Jurkat, Clone E6-1 (cell line): ENCODE results near the gene BST2.
"Not testable (repeated sequence)": the region's sequence is repeated elsewhere in the genome, so short reads cannot be mapped to it uniquely, and the experiment has no call there.

Experiments used
- DNase-seq: peaks from one replicate; pipeline ENCODE4 v3.0.0-alpha.2; 2011; ENCODE audit warnings: low read depth, low spot score
- H3K4me3 ChIP-seq: 2 replicates; pipeline ENCODE4 v1.5.1; 2011; ENCODE audit warnings: mild to moderate bottlenecking, low read length, control low read depth, moderate library complexity

The BST2 gene

DNA sequence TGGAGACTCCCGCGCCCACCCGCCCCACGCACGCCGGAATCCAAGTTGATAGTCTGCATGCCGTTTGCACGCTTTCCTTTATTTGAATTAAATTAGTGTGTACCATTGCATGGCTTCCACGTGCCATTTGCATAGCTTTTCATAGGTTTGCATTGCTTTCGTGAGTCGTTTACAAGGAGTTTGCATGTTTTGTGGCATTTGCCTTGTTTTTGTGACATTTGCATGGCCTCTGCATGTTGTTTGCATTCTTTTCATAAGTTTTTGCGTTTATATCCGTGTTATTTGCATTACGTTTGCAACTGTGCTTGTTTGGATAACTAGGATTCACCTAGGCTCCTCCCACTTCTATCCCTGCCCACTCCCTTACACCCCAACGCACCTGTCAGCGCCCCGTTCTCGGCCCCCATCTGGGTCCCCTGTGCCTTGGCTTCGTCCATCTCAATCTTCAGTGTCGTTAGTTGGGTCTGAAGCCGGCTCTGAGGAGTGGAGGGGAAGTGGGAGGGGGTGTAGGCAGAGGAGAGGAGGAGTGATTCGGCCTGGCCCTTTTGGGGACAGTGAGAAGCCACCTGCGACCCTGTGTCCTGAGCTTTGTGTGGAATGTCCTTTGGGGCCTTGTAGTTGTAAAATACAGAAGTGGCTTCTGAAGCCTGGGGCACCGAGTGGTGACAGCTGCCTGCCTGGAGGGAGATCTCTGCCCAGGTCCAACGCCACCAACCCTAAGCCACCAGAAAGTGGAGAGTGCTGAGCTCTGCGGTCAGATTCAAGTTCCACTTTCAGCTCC, 13.9 kb downstream of the BST2 start:
- DNase-seq: no peak
- peak overlapping the region; percentile 41 for H3K4me3 ChIP-seq

DNA sequence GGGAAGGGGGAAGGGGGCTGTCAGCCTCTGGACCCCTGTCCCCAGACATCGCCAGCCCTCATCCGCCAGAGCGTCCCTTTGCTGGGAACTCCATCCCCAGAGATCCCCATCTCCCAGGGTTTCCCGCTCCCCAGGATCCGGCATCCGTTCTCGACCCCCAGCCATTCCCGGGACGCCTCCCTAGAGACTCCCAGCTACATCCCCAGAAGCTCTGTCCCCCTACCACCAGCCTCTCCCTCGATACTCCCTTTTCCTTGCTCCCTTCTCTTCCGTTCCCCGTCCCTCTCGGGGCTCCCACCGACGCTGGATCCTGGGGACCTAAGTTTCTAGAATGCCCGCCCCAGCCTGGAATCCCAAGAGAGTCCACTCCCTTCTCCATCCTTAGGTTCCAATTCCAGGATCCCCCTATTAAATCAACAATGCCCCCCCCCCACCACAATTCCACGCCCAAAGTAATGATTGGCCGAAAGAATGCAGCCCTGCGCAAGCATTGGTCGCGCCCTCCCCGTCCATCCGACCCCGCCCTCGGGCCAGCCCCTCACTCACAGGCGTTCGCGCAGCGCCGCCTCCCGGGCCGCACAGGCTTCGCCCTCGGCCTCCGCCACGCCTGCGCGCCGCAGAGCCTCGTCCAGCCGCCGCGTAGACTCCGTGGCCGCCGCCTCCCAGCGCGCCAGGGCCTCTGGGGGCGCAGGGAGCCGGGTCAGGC, 14.6 kb downstream of the BST2 start:
- DNase-seq: peak; percentile 88
- peak overlapping the region; percentile 70 for H3K4me3 ChIP-seq

DNA sequence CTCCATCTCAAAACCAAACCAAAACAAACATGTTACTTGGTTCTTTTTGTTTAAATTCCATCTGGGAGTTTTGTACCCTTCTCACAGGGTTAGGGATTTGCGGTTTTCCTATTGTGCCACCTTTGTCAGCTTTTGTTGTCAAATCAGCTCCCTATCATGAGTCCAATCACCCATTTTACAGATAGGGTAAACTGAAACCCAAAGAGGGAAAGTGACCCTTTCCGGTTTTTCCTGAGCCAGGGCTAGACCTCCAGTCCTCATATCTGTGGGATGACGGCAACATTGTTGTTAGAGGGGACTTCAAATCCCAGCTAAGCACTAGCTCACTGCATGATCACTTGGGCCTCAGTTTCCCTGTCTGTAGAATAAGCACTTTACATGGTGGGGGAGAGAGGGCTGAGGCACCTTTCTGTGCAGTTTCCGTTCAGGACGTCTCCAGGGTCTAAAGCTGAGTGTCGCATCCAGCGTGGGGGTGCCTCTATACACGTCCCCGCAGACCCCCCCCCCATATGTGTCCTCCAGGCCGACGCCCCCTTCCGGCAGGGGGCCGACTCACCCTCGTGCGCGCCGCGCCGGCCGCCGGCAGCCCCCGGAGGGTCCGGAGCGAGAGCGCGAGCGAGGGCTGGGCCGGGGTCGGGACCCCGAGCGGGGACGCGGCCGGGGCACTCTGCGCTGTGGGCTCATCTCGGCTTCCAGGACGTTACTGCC, 15.3 kb downstream of the BST2 start:
- peak overlapping the region; percentile 70 for H3K4me3 ChIP-seq
- DNase-seq: no peak

DNA sequence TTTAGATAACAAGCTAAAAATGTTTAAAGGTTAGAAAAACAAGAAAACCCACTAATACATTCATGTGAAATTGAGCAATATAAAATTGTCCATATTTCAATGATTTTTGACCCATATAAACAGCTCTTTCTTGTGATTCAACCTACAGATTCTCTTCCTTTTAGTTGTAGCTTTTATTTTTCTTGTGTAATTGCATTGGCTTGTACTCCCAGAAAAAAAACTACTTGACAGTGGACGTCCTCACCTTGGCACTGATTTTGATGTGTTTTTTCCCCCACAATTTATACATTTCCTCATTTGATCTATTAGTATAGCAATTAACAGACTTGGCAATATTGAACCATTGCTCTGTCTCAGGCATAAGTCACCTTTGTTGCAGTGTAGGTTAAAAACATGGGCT, 16.1 kb downstream of the BST2 start:
- no peak for DNase-seq
- H3K4me3 ChIP-seq: no peak overlapping the region

DNA sequence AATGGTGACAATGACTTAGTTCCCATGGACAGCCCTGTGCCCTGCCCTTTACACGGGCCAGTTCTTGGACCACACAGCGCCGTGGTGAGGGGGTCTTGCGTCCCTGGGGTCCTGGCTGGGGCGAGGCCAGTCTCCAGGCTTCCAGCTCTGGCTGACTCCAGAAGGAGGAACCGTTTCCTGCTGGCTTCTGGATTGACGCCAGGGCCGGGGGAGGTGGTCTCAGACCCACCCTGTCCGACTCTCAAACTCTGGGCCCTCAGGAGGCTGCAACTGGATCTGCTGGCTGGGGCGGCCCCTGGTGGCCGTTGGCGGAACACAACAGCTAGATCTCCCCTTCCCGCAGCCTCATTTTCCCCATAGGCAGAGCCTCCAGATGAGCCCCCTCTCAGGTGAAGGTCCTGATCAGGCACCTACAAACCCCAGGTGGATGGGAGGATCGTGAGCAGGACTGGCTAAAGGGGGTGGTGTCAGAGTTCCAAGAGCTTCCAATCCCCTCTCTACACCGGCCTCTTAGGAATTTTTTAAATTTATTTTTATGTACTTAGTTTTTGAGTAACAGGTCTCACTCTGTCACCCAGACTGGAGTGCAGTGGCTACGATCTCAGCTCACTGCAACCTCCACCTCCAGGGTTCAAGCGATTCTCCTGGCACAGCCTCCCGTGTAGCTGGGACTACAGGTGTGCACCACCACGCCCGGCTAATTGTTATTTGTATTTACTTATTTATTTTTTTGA, 19.4 kb downstream of the BST2 start:
- DNase-seq: peak; percentile 35
- H3K4me3 ChIP-seq: no peak overlapping the region

DNA sequence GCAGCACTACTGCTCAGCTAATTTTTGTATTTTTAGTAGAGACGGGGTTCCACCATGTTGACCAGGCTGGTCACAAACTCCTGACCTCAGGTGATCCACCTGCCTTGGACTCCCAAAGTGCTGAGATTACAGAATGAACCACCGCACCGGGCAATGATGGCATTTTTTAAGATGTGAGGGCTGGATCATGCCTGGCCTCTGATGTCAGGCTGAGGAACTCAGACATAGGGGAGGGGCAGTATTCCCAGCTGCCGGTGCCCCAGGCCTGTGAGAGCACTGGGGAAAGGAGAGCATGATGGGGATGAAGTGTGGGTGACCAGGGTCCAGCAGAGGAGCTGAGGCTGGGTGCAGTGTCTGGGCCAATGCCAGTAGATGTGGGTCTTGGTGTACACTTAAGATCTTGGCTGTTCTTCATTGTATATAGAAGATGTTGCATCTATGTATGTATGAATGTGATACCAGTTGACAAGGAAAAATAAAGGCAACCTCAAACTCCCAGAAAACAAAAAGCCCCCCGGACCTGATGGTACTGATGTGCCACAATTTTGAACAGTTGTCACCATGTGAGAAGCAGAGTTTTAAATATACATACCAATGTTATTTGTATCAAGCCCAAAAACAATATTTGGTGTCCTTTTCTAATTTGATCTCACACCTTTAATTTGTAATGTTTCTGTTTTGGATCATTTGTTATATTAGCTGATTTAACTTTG, 24.8 kb downstream of the BST2 start:
- DNase-seq: no peak
- no peak overlapping the region for H3K4me3 ChIP-seq

DNA sequence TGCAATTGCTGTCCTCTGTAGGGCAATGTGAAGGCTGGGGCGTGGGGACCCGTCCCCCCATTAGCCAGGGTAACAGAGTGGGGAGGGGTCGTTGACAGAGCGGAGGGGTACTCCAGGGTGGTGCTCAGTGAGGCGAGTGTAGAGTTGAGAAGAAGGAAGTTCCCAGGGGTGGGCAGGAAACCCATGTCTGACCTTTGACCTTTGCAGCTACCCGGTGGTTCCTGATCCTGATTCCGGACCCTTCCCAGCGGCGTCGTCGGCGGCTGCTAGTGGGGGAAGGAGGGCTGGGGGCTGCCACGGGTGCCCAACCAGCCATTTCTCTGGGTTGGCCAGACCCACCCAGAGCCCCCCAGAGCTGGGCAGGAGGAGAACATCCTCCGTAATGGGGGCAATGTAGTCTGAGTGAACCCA, 26.2 kb downstream of the BST2 start:
- no peak overlapping the region for H3K4me3 ChIP-seq
- no peak for DNase-seq

DNA sequence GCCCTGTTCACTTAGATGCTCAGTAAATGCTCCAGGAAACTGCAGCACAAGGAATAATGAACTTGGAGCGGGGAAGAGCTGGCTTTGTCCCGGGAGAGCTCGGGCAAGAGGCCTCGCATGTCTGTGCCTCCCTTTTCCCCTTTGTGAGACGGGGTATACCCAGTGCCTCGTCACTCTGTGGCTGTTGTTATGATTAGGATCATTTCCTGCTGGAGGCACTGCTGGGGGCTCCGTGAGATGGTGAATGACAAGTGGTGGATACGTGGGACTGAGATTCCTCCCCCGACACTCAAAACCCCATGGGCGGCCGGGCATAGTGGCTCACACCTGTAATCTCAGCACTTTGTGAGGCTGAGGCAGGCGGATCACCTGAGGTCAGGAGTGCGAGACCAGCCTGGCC, 27.2 kb downstream of the BST2 start:
- H3K4me3 ChIP-seq: no peak overlapping the region
- DNase-seq: no peak

DNA sequence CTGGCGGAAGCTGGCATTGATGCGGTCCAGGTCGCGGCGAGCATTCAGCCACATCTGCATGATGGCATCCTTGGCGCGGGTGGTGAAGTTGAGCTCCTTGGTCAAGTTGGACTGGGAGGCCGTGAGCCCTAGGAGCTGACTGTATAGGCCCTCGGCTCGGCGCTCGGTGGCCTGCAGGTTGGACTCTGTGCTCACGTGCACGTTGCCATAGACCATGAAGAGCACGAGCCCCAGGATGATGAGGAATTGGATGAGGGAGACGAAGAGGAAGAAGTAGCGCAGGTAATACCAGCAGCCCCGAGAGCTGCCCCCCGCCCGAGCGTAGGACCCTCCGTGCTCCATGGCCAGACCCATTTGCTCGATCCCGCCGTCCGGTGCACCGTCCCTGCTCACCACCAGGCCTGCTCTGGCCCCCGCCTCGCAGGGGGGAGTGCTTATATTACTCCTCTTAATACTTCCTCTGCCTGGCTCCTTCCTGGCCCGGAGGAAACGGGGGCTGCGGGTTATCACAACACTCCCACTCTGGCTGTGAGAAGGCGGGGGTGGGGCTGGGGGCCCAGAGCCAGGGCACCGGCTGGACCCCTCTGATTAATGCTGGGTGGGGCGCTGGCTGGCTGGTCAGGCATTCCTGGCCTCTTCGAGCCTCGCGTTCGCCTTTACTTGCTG, 28.4 kb downstream of the BST2 start, which contains the start of gene PLVAP:
PLVAP (minus strand) TSS at position 408 of the 666 bp plus-strand sequence; CDS start at position 354, 54 bp downstream.
- H3K4me3 ChIP-seq: no peak within 1 kb of the TSS
- DNase-seq: no peak

DNA sequence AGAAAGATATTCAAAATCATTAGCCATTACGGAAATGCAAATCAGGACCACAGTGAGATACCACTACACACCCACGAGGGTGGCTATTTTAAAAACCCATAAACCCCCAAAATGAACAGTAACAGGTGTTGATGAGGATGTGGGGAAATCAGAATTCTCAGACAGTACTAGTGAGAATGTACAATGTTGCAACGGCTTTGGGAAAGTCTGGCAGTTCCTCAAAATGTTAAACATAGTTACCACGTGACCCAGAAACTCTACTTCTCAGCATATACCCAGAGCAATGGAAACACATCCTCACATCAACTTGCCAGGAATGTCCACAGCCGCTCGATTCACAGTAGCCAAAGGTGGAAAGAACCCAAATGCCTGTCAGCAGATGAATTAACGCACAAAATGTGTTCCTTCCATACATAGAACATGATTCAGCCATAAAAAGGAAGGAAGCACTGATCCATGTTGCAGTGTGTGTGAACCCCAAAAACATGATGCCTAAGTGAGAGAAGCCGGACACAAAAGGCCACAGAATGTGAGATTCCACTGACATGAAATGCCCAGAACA, 35.3 kb downstream of the BST2 start:
- no peak for DNase-seq
- H3K4me3 ChIP-seq: no peak overlapping the region

DNA sequence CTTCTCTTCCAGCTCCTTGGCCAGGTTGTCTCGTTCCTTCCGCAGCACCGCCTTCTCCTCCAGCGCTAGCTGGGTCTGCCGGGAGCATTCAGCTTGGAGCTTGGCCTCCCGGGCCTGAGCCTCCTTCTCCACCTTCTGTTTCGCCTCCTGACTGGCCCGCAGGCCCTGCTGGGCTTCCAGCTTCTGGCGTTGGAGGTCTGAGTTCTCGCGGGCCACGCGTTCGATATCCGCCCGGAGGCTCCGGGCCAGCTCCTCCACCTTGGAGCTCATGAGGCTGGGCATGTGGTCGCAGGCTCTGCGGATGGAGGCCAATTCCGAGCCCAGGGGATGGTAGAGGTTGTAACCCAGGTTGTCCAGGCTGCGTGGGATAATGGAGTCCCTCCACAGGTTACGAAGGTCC, 40.1 kb downstream of the BST2 start:
- DNase-seq: no peak
- H3K4me3 ChIP-seq: no peak overlapping the region

DNA sequence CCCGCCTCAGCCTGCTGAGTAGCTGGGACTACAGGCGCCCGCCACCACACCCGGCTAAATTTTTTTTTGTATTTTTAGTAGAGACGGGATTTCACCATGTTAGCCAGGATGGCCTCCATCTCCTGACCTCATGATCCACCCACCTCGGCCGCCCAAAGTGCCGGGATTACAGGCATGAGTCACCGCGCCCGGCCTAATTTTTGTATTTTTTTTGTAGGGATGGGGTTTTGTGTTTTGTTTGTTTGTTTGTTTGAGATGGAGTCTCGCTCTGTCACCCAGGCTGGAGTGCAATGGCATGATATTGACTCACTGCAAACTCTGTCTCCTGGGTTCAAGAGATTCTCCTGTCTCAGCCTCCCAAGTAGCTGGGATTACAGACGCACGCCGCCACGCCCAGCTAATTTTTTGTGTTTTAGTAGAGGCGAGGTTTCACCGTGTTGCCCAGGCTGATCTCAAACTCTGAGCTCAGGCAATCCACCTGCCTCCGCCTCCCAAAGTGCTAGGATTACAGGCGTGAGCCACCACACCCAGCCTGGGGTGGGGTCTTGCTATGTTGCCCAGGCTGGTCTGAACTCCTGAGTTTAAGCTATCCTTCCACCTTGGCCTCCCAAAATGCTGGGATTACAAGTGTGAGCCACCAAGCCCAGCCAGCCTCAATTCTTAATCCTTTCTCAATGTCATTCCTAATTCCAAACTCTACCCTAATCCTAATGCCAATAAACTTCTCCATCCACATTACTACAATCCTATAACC, 41.4 kb downstream of the BST2 start:
- not testable (repeated sequence) for H3K4me3 ChIP-seq, DNase-seq

DNA sequence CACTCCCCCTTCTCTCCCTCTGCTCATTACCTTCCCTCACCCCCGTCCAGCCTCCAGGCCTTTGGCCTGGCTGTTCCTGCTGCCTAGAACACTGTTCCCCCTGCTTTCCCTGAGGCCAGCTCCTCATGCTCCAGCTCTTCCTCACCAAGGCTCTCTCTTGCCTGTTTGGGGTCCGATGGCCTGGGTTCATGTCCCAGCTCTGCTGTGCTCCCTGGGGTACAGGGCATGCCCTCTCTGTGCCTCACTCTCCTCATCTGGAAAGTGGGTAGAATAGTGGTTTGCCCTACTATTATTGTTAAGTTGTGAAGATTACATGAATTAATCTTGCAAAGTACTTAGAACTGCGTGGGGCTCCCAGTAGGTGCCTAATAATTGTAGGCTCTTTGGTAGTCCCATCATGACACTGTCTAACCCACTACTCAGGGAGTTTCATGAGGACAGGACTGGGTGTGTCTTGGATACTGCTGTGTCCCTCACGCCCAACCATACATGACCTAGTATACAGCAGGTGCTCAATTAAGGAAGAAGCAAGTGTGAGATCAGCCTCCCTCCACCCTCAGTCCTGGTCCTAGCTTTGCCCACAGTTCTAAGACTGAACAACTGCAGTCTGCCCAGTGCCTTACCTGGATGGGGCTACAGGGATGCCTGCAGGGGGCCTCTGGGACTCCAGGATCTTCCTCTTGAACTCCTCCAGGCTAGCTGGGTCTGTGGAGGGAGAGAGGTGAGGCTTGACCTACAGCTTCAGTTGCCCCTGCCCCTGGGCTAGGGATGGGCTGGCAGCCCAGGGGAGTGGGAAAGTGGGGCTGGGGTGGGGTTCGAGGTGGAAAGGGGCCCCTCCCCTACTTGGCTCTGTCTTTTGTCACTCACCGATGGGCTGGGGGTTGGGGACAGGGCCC, 45.3 kb downstream of the BST2 start:
- no peak for DNase-seq

DNA sequence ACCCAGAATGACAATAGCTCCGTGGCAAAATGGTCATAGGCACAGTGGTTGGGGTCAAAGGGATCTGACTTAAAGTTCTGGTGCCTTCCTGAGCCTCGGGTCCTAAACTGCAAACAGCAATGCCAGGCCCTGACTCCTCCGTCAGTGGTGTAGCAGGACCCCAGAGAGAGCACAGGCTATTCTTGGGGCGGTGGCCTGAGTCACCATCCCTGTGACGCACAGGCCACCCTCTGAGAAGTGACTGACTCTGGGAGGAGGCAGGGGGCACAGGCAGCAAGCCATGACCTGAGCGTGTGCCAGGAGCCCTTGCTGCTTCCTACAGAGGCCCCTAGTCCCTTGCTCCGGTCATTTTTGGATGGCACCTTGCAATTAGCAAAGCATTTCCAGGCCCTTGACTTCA, 47.0 kb downstream of the BST2 start:
- DNase-seq: no peak
- no peak overlapping the region for H3K4me3 ChIP-seq

More for the DNA sequence above, 45.3 kb downstream of the BST2 start:
- H3K4me3 ChIP-seq: no peak overlapping the region

DNA sequence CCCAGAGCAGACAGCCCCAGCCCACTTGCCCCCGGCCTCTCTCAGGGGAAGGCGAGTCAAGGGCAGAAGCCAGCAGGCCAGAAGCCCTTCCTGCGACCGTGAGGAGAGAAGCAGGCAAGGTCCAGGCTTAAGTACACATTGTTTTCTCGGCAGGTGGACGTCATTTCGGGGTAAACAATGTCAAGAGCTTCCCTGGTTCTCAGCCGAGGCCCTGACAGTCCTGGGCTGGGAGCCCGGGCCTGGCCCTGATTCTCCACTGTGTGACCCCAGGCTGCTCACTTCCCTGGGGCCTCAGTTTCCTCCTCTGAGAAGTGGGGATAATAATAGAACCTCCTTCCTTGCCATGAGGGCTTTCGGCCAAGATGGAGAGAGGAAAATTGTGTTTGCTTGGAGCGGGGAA, 47.7 kb downstream of the BST2 start:
- H3K4me3 ChIP-seq: no peak overlapping the region
- no peak for DNase-seq

DNA sequence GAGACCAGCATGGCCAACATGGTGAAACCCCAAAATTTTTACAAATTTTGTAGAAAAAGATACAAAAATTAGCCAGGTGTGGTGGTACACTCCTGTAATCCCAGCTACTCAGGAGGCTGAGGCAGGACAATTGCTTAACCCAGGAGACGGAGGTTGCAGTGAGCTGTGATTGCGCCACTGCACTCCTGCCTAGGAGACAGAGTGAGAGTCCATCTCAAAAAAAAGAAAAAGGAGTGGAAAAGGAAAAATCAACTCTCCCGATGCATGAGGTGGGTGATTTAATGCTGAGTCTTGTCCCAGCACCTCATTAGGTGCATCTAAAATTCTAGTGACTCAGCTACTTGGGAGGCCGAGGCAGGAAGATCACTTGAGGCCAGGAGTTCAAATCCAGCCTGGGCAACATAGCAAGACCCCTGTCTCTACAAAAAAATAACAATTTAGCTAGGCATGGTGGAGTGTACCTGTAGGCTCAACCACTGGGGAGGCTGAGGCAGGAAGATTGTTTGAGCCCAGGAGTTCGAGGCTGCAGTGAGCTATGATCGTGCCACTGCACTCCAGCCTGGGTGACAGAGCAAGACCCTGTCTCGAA, 48.3 kb downstream of the BST2 start:
- H3K4me3 ChIP-seq: no peak overlapping the region
- no peak for DNase-seq
